ENCODE measurements around the gene SLC35A2. TPM values are rescaled to one million over a fixed set of nuclear protein-coding genes. Genes with fewer than 3 reads are reported as not detected.

Gene SLC35A2
- total RNA-seq, 1 donor from 2014 or later: 22.6 TPM

- Histone ChIP-seq H3K27me3 (no peaks in the 10 kb centered on the region), H3K4me1 (peaks cover 6% of the 10 kb centered on the region), H3K9me3 (no peaks in the 10 kb centered on the region), H3K4me3 (peak overlapping the region; percentile 57), H3K36me3 (peaks cover 9% of the 10 kb centered on the region), H3K27ac (peak overlapping the region; percentile 89)
- no peak for TF ChIP-seq CTCF (IDR thresholded peaks at IDR 0.05)
- ATAC-seq (no peak), DNase-seq (no peak)
- intact Hi-C loops (cut with DNase I): no loop called here
These were observed 6.8 kb upstream of the SLC35A2 start for GRCh38 chrX:48918301-48918642.

DNA sequence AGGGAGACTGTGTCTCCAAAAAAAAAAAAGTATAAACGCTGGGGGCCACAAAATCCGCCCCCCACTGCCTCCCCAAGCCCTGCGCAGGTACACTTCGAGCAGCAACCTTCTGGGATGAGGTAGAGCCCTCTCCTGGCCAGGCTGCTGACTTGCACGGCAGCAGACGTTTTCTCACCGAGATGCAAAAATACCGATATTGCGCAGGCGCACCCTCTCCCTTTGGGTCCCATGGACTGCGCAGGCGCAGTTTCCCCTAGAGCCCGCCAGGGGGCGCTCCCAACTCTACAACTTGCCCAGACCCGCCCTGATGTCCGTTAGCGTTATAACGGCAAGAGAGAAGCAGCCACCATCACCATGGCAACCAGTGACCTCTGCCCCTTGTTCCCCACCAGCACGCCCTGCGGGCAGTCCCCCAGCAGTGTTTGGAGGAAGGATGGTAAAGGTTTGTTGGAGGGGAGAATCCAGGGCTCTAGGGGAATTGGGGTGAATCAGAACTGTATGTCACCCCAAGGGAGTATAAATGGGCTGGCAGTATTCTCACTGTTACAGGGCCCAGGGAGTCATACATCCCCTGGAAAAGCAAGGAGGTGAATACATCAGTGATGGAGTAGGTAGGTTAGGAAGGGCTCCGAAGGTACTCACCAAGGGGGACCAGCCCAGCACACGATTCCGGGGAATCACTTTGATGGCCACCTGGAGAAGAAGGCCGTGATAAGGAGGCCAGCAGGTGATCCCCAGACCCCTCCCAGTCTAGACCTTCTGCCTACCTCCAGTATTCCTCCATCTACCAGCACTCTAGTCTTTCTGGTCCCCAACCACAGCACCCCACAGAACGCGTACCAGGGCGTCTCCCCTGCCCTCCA is 5.9 kb upstream of the SLC35A2 start:
- Histone ChIP-seq H3K27me3 (no peaks in the 10 kb centered on the region), H3K36me3 (peaks cover 1% of the 10 kb centered on the region), H3K4me3 (peak overlapping the region; percentile 57), H3K27ac (peak overlapping the region; percentile 89), H3K4me1 (peaks cover 6% of the 10 kb centered on the region), H3K9me3 (no peaks in the 10 kb centered on the region)
- intact Hi-C loops (cut with DNase I): no loop called here
- ATAC-seq (peak; percentile 86), DNase-seq (peak; percentile 90)
- peak; percentile 91 for TF ChIP-seq CTCF (IDR thresholded peaks at IDR 0.05)

DNA sequence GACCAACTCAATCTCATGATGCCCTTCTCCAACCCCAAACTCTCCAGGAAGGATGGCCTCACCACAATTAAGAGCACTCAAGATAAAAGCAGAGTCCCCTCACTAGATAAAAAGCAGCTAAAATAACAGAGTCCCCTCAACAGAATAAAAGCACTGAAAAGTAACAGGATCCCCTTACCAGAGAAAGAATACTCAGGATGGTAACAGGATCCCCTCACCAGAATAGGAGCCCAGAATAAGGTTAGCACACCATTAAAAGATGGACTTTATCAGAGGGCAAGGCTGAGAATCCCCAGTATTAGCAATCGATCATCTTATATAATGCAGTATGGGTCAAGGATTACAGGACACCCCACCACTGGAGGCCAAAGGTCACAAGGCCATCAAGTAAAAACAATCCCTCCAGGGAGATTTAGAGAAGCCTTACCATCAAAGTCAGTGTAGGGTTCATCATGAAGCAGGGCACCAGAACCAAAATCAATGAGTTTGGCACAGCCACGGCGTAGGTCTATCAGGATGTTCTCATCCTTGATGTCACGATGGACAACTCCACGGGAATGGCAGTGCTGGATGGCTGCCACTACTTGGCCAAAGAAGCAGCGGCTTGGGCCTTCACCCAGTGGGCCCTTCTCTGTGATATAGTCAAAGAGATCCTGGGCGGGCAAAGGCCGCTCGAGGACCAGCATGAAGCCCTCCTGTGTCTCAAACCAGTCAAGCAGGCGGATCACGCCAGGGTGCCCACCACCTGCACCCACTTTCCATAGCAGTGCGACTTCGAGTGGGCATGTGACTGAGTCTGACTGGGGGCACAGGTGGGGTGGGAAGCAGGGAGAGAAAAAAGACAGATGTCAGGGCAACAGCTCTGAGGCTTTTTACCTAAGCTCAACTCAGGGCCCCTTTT is 3.4 kb upstream of the SLC35A2 start:
- H3K27ac ChIP-seq: no peak overlapping the region
- no peaks in the 10 kb centered on the region for H3K27me3 ChIP-seq
- no peaks in the 10 kb centered on the region for H3K4me1 ChIP-seq
- no peak for TF ChIP-seq CTCF (IDR thresholded peaks at IDR 0.05)
- no peak overlapping the region for H3K4me3 ChIP-seq
- no peak for ATAC-seq
- H3K36me3 ChIP-seq: no peaks in the 10 kb centered on the region
- no peaks in the 10 kb centered on the region for H3K9me3 ChIP-seq
- DNase-seq: no peak
- intact Hi-C loops (cut with DNase I): no loop called here

- Histone ChIP-seq H3K36me3 (no peaks in the 10 kb centered on the region), H3K27ac (no peak overlapping the region), H3K27me3 (no peaks in the 10 kb centered on the region), H3K9me3 (no peaks in the 10 kb centered on the region), H3K4me3 (no peak overlapping the region), H3K4me1 (no peaks in the 10 kb centered on the region)
- no peak for ATAC-seq
- TF ChIP-seq CTCF (IDR thresholded peaks at IDR 0.05): no peak
- intact Hi-C loops (cut with DNase I): no loop called here
- DNase-seq: no peak
These were observed 2.3 kb upstream of the SLC35A2 start for GRCh38 chrX:48913605-48914366.

DNA sequence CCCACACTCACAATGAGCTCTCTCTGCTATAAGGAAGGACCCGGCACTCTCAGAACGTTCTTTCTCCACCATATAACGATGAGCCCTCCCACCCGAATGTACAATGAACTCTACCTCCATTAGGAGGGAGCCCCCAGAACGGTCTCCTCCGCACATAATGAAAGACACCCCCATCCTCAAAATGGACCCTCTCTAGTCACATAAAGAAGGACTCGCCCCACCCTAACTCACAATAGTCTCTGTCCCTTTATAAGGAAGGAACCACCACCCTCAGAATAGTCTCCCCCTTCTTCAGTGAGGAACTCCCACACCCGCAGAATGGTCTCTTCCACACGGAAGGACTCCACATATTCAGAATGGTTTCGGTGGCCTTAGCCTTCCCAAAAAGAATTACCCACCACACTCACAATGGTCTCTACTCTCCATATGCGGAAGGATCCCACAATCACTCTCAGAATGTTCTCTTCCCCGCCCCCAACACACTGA is 477 bp downstream of the SLC35A2 start:
- peak overlapping the region; percentile 80 for H3K27ac ChIP-seq
- no peak for DNase-seq

More for the DNA sequence above, 477 bp downstream of the SLC35A2 start:
- peak overlapping the region; percentile 65 for H3K4me3 ChIP-seq
- no peaks in the 10 kb centered on the region for H3K9me3 ChIP-seq
- TF ChIP-seq CTCF (IDR thresholded peaks at IDR 0.05): no peak
- no peaks in the 10 kb centered on the region for H3K4me1 ChIP-seq
- no peaks in the 10 kb centered on the region for H3K27me3 ChIP-seq
- no peaks in the 10 kb centered on the region for H3K36me3 ChIP-seq
- intact Hi-C loops (cut with DNase I): no loop called here
- peak; percentile 25 for ATAC-seq
